GM21390 (cell line): Measurements from ENCODE around the gene LRPPRC.

Source experiments
- ATAC-seq: cut with Tn5 transposase; IDR thresholded peaks from one replicate; pipeline ENCODE4 v1.9.1; 2021; ENCODE audit not compliant: unreplicated experiment

The LRPPRC gene

DNA sequence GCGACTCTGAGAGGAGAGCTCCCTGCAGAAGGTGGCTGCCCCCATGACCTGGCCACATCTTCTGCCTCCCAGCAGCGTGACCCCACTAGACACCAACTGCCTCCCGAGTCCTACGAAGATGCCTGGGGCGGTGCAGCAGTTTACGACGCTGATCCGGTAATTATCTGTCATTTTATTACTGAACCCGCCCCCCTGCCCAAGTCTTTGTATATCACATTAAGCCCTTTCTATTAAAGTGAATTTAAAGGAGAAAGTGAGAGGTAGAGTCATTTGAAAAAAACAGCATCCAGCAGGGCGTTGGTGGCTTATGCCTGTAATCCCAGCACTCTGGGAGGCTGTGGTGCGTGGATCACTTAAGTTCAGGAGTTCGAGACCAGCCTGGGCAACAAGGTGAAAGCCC lies 123.6 kb downstream of the LRPPRC start:
- no peak for ATAC-seq

DNA sequence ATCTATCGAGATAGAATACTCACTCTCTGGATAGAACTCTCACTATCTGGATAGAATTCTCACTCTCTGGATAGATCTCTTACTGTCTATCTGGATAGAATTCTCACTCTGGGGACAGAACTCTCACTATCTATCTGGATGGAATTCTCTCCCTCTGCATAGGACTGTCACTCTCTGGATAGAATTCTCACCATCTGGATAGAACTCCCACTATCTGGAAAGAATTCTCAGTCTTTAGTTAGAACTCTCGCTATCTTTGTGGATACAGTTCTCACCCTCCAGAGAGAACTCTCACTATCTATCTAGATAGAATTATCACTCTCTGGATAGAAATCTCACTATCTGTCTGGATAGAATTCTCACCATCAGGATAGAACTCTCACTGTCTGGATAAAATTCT lies 140.5 kb downstream of the LRPPRC start:
- ATAC-seq, result no peak

DNA sequence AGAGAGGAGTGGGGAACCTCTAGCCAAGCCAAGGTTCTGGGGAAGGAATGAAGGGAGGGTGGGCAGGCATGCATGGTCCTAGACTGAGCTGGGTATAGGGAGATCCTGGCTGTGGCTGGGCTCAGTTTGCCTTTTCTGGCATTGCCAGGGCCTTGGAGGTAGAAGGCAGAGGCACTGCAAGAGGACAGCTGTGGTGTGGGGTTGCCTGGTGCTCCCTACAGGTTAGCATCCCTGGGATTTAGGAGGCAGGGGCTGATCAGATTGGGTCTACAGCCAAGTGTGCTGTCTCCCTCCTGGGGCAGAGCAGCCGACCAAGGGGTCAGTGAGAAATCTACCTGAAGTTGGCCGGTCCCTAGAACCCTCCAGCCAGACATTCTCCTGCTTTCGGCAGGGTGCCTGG lies 141.1 kb downstream of the LRPPRC start:
- no peak for ATAC-seq

DNA sequence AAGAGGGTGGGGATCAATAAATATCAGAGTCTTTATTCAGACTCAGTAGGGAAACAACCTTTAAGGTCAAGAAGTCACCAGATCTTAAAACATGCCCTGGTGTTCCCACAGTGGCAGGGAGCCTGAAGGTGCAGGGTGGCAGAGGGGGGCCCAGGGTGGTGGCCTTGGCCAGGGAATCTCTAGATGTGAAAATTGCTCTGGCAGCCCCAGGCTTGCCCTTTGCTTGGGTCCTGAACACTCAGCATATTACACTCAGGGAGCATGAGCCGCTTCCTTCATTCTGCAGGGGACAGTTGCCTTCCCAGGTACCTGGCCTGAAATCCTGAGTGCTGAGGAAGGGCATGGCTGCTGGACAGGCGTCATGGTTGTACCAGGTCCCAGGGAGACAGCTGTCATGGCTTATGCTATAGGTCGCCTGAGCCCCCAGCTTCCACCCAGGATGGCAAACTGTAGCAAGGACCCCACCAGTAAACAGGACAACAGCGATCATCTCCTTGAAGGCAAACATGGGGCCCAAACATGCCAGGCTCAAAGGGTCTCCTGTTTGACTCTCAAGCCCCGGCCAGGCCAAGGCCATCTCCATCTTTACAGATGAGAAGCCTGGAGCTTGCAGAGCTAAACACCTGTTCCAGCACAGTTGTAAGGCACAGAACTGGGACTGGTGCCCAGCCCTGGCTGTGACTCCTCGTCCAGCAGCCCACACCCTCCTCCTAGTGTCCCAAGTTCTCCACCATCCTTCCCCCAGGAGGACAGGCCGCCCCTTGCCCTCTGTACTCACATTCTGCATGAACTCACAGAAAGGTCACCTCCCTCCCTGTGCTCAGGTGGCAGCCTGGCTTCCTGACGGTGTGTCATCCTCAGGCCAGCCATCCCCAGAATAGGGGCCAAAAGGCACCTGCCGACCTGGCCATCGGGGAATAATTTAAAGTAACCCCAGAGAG lies 142.4 kb downstream of the LRPPRC start:
- no peak for ATAC-seq

DNA sequence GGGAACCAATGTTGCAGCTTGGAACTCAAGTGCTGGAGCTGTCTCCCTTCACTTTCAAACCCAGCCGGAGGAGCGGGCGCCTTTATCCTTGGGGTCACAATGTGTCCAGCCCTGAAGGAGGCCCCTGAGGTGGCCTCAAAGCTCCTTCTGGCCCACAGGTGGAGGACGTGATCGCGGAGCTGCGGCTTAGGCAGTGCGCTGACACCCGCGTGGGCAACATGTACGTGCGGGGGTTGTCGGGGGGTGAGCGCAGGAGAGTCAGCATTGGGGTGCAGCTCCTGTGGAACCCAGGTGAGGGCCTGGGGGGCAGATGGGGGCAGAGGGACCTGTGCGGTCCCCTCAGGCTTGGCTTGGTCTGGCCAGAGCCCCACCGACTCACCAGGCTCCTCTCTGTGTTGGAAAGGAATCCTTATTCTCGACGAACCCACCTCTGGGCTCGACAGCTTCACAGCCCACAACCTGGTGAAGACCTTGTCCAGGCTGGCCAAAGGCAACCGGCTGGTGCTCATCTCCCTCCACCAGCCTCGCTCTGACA lies 143.5 kb downstream of the LRPPRC start:
- no peak for ATAC-seq

DNA sequence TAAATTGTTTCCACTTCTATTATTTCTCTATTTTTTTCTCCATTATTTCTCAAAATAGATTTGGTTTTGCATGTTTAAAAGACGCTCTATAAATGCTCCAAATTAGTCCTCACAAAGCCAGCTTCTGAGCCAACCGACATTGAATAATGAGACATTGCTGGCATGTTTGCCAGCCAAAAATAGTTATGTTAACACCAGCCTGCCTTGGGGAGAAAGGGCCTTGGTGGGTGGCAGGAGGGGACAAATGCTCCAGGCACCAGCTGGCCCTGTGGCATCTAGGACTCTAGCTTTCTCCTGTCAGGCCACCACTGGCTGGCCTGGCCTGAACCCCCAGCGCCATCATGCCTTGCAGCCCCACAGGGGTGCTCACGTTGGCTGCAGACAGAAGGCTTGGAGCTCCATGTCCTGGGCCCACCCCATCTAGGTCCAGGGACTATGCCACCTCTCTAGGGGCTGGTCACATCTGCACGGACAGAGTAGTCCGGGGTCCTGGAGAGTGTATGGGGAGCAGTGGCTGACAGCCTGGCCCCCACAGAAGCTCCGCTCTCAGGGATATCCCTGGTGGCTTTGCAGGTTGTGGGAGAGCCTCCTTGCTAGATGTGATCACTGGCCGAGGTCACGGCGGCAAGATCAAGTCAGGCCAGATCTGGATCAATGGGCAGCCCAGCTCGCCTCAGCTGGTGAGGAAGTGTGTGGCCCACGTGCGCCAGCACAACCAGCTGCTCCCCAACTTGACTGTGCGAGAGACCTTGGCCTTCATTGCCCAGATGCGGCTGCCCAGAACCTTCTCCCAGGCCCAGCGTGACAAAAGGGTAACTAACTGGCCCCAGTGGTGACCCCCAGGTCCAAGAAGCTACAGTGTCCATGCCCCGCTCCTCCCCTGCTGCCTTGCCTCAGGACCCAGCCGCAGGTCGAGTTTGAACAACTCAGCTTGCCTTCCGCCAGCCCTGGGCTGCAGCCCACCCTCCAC lies 144.5 kb downstream of the LRPPRC start:
- no peak for ATAC-seq

DNA sequence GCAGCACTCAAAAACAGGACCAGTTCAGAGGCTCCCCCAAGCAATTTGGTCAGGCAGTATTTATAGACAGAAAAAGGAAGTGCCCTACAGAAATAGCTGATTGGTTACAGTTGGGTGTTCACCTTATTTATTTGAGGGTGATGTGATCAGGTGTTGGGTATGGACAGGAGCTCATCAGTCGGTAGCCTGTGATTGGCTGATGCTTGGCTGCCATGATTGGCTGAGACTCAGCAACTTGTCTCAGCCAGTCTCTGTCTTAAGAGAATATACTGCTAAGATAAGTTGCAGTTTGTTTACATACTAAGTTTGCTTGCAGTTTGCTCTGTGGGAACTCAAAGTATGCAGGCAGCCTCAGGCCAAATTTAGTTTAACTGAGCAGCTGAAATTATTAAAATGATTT lies 147.6 kb downstream of the LRPPRC start:
- no peak for ATAC-seq

DNA sequence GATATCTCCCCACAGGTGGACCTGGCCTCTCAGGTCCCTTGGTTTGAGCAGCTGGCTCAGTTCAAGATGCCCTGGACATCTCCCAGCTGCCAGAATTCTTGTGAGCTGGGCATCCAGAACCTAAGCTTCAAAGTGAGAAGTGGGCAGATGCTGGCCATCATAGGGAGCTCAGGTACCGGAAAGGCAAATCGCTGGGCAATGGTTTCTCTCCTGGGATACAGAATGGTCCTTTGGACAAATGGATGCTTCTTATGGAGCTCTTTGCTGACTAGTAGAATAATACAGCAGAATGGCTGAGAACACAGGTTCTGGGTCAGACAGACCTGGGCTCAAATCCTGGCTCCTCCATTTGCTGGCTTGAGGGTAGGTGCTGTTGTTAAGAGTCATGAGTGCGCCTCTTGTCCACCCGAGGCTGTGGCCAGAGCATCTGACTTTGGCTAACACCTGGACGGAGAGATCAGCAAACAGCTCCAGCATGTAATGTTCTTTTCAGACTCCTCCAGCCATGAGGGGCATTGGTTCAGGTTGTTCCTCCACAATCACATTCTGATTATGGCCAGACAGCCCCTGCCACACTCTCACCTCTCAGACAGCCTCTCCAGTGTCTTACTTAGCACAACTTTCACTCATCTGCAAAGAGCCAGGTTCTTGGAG lies 149.5 kb downstream of the LRPPRC start:
- no peak for ATAC-seq

DNA sequence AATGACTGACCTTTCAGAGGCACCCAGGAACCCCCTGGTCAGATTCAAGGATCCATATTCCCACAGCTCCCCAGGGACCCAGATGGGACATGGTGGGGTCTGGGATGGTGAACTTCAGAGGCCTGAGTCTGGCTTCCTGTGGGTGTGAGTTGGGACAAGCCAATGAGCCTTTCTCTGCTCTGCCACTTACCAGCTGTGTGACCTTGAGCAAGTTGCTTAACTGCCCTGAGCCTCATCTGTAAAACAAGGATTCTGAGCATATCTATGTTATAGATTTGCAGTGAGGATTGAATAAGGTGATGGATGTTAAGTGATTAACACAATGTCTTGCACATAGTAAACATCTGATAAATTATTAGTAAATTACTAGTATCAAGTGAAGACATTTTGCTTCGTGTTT lies 150.6 kb downstream of the LRPPRC start:
- ATAC-seq, result no peak

DNA sequence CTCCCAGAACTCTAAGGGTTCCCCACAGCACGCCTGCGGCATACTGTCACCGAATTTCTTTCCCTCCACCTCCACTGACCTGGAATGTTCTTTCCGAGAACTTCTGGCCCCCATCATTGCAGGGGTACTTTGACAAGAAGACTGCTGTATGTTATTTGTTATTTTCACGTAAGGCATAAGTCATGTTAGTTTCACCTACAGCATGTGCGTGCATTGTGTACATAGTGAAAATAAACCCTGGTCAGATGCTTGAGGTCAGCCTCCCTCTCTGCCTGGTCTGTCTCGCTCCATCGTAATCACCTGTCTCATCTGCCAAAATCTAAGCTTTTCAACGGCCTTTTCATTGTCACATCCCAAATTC lies 152.9 kb downstream of the LRPPRC start:
- no peak for ATAC-seq

DNA sequence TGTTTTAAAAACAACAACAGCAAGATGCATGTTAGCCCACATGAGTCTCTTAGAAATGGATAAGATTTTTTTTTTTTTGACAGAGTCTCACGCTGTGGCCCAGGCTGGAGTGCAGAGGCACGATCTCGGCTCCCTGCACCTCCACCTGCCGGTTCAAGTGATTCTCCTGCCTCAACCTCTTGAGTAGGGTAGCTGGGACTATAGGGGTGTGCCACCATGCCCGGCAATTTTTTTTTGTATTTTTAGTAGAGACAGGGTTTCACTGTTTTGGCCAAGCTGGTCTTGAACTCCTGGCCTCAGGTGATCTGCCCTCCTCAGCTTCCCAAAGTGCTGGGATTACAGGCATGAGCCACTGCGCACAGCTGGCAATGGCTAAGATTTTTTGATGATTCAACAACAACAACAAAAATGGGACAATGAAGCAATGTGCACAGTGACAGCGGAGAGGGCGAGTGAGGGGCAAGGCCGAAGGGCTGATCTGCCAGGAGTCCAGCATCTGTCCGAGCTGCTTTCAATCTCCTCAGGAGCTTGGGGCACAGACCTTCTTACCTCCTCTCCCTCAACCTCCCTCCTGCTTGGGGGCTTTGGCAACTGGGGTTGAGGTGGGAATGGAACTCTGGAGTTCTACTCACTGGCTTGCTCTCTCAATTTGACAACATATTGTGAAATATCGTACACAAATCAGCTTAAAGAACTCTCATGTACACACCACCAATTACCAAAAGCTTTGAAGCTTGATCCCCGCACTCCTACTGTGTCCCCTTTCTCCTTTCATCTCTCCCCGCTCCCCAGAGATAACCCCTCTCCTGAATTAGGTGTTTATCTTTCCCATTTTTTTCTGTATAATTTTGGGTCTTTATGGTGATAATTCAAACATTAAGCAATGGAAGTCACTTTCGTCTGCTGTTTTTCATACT lies 153.6 kb downstream of the LRPPRC start:
- no peak for ATAC-seq

DNA sequence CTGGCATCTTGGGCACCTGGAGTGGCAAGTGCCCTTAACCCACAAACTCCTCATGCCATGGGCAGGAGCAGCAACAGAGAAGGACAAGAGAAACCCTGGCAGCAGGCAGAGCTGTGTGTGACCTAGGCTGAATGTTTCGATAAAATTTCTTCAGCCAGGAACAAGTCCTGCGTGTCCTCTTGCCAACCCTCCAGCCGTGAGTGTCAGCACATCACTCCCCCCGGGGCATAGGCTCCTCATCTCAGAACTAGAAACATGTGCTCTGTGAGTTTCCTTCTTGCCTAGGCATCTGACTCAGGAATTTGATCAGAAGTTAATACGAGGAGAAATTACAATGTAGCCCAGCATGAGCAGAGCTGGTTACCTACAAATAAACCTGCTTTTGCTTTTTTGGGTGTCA lies 154.8 kb downstream of the LRPPRC start:
- ATAC-seq, result no peak

DNA sequence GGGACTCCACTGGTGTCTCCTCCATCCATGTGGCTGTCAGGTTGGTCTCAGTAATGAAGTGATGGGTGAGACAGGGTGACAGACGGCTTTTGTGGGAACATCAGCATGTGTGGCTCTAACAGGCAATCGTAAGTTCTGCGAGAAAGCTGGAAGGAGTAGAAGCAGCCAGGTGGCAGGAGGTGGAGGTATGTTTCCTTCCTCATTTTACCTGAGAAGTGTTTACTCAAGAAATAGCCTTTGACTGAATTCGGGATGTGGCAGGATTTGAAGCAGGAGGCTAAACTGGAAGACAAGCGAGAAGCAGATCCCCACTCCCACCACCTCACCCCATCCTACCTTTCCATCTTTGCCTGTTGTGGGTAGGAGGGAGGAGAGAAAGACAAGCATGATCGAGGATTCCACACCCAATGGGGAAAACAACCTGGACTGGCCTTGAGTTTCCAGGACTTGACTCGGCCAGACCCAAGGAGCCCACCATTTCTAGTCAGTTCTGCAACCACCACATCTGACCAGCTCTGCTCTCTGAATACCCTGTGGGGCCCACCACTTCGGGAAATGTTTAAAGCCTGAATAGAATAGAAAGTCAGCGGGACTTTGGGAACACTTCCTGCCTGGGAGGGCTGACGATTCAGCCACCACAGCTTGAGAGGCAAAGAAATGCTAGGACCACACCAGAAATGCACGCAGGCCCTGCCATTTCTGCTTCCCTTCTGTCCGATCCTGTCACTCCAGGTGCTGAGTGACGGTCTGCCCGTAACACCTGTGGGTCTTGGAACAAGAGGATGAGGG lies 155.8 kb downstream of the LRPPRC start:
- ATAC-seq, result no peak

DNA sequence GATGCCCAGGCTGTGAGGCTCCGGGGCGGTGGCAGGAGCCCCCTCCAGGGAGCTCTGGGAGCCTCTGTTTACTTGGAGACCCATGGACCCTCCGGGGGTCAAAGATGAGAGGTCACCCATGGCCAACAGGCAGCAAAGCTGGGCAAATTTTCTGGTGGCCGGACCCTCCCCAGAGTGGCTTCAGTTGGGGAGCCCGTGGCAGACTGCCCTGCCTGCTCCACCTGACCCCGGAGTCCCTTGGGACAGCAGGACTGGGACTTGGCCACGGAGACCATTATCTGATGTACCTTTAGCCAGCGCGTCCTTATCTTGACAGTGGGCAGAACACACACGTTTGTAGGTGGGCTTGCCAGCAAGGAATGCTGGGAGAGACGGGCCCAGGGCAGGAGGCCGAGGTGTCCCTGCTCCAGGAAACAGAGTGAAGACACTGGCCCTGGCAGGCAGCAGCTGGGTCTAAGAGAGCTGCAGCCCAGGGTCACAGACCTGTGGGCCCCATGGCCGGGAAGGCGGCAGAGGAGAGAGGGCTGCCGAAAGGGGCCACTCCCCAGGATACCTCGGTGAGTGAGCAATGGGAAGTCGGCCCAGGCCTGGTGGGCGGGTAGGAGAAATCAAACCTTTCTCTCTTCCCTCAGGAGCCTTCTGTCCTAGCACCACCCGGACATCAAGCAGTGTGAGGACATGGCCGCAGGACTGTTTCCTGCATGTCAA lies 157.1 kb downstream of the LRPPRC start, which contains the start of the genes ABCG5 and ABCG8:
ABCG5 (minus strand) TSS at position 280 of the 708 bp plus-strand sequence; CDS start at position 120, 160 bp downstream.
ABCG8 (plus strand) TSS at position 412 of the 708 bp plus-strand sequence; CDS start at position 495, 83 bp downstream.
- no peak for ATAC-seq

DNA sequence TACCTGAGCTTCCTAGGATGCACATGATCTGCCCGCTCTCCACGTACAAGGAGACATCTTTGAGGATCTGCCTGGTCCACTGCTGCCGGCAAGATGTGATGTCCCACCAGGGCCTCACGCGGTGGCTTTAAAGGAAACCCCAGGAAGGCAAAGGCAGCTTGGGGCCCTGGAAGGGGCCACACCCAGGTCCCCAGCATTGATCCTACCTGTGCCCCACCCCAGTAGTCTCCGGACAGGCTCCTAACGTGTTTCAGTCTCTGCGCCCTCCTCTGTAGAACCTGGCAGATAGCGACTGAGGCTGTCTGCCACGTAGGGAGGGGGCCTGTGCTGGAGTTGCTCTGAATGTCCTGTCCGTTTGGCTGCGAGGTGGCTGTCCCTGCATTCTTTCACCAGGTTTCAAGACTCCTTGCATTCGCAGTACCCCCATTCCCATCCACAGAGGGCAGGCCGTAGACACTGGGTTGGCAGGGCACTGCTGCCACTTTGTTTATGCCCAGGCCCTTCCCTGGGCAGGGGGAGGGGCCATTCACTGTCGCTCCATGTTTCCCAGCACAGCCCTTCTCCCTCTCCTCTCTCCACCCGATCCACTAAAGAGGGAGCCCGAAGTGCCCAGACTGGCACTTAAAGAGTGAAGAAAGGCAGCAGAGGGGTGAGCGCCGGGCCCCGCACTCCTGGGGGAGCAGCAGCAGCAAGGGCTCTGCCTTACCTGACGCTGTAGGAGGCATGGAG lies 157.8 kb downstream of the LRPPRC start:
- no peak for ATAC-seq

DNA sequence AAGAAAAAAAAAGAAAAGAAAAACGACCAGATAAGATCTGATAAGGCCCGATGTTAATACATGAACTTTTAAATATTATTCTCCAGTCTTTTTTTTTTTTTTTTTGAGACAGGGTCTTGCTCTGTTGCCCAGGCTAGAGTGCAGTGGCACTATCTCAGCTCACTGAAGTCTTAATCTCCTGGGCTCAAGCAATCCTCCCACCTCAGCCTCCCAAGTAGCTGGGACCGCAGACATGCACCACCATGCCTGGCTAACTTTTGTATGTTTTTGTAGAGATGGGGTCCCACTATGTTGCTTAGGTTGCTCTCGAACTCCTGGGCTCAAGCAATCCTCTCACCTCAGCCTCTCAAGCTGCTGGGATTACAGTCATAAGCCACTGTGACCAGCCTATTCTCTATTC lies 158.8 kb downstream of the LRPPRC start:
- ATAC-seq, result no peak
